Measurements from ENCODE around the gene CMTM5.
A peak's percentile ranks its signal among the peaks of the same experiment; 100 is the strongest.

Gene CMTM5

DNA sequence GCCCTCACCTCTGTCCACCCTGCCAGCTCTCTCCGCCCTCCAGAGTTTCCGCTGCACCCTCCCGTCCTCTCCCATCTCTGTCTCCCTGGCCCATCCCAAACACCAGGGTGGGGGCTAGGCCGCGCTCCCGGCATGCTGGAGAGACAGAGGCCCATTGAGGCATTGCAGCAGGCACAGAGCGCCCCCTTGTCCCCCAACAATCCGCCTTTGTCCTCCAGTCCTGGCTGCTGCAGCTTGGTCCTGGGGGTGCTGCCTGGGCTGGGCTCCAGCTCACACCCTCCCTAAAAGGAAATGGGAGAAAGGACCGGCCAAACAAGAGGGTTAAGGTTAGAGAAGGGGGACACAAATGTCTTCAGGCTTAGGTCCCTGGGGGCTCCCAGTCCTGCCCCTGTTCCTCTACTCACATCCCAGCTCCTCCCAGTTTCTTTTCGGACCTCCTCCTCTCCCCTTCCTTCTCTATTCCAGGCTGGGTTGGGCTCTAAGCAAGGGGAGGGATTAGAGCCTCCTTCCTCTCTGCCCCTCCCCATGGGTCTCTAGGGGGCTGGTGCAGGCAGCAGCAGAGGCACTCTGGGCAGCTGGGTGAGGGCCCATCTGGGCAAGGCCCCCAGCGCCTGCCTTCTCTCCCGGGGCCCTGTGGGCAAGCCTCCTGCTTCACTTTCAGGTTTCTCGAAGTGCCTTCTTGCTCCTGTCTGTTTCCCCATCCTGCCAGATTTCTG, at the start of gene CMTM5:
Gene CMTM5 (plus strand): TSS at position 565 of the 716 bp plus-strand sequence. CDS start 206 bp downstream, outside the sequence.
- no peak for DNase-seq (ENCODE audit: low read depth)

DNA sequence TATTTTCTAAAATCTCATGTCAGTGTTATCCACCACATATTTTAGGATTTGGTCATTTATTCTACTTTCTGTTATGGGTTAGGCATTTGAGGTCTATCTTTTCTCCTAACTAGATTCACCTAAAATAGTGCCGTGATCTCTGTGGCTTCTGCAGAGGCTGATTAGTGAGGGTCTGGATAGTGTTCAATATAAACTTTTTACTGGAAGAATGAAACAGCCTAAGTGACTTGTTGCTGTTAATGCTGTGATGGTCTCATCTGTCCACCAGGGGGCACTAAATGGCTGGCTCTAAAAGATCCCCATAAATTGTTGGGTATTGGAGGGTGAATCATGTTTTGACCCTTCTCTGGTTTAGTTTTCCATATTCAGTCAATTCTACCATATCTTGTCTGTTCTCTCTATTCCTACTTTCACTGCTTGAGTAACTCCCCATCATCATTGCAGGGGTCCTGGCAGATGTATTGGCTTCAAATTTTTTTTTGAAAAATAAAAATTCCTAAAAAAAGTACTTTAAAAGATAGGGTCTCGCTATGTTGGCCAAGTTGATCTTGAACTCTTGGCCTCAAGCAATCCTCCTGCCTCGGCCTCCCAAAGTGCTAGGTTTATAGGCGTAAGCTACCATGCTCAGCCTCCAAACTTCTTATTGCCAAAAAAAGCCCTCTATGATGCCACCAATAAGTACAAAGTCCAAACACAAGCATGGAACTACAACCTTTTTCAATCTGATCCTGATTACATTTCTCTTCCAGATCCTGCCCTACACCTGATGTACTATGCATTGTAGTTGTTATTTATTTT, 48.7 kb upstream of the CMTM5 start:
- peak; percentile 59 for DNase-seq (ENCODE audit: low read depth)

GRCh38 chr14:23335623-23336022, 41.2 kb upstream of the CMTM5 start:
- no peak for DNase-seq (ENCODE audit: low read depth)

GRCh38 chr14:23339506-23340268, 37.2 kb upstream of the CMTM5 start:
- no peak for DNase-seq (ENCODE audit: low read depth)

DNA sequence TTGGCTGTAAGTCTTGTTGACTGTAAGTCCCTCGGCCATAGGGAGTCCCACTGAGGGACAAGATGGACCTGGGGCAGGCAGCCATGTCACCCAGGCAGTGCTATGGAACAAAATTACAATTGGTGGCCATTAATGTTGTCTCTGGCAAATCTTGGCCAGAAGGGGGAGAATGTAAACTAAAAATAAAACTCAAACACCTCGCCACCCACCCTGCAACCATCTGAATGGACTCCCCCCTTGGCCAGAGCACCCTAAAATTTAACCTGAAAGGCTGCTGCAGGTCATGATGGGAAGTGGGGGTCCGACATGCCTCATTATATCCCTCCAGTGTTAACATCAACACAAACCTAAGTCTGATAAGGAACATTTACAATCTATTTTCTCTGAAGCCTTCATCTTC, 32.4 kb upstream of the CMTM5 start:
- DNase-seq (ENCODE audit: low read depth), result no peak

DNA sequence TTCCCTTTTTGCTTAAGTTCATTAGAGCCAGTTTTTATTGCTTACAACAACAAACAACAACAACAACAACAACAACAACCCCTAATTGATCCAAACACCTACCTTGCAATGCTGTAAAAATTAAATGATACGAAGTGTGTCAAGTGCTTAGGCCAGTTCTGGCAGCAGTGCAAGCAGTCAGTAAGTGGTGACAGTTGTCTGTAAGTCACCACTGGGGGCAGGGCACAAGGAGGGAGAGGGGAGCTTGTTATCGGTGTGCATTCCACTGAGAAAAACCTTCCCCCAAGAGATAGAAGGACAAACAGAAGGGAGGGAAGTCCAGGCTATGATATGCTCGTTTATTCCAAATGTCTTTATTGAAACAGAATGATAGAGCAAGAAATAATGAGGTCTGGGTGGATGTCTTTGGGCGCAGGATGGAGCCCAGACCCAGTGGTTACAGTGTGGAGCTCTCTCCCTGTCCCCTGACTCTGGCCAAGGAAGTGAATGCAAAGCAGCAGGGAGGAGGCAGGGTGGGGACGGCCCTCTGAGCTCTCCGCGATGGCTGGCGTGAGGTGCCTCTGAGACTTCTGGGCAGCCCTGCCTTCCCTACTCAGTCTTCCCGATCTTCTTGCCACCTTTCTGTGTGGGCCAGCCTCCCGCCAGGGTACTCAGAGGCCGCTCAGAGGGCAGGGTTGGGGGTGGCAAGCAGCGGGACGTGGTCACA, 30.7 kb upstream of the CMTM5 start:
- no peak for DNase-seq (ENCODE audit: low read depth)

DNA sequence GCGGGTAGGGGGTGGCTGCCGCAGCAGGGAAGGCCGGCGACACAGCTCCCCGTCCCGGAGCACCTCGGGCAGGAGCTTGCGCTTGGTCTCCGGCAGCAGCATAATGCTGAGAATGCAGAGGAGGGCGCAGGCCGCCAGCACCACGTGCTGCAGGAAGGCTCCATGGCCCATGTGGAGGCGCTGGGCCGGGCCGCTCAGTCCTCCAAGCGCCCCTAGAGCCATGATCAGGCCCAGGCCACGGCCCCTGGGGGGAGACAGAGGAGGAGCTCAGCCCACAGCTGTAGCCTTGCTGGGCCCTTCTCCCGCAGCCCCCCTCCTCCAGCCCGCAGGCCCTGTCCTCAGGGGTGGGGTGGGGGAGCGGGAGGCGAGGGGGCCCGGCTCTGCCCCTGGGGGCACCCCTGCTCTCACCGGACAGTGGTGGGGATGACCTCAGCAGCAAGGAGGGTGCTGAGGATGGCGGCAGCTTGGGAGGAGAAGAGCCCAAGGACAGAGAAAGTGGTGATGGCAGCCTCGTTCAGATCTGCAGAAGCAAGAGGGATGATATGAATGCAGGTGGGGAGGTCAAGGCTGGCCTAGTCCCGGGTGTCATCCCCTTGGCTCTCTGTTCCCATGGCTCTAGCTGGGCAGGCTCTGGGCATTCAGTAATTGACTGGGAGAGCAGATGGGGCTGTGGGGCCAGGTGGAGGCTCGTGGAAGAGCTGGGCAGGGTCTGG, 30.0 kb upstream of the CMTM5 start:
- no peak for DNase-seq (ENCODE audit: low read depth)

GRCh38 chr14:23347406-23348296, 29.2 kb upstream of the CMTM5 start:
- no peak for DNase-seq (ENCODE audit: low read depth)

DNA sequence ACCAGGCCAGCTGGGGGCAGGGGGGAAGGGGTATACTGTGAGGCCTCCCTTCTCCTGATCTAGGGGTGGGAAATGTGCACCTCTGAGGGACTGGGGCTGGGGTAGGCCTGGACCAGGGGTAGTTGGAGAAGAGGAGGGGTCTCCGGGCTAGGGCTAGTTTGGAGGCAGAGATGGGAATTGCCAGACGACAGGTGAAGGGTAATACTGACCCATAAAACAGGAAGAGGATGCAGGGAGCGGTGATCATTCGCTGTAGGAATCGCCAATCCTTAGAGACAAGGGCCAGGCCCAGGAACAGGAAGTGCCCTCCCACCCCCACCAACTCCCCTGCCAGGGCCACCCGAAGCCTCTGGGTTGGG, 28.6 kb upstream of the CMTM5 start:
- DNase-seq (ENCODE audit: low read depth), result no peak

GRCh38 chr14:23349156-23349845, 27.5 kb upstream of the CMTM5 start:
- no peak for DNase-seq (ENCODE audit: low read depth)

DNA sequence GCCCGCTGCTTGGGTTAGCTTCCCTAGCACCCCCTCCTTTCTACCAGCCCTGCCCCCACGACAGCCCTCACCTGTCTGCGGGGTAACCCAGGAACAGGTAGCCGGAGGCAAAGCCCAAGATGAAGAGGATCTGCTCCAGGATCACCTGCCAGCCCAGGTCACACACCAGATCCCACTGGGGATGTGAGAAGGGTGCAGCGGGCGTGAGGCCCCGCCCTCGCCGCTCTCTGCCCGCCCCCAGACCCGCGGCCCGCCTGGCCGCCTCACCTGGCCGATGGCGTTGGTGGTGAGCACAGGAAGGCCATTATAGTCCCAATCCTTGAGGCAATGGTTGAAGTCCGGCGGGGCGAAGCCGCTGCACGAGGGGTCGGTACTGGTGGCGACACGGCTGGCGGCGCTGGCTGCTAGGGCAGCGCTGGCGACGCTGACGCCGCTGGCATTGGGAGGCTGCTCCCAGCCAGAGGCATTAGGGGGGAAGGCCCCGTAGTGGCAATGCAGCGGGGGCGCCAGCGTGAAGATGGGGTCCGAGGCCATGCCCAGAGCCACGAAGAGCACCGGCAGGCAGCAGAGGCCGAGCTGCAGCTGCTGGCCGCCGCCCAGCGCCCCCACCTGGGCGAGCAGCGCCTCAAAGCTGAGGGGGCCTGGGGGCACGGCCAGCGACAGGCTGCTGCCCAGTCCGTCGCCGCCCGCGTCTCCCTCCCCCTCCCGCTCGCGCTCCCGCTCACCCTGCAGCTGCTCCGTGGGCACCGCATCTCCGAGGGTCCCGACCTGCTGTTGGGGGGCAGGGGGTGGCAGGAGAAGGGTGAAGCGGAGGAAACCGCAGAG, 25.0 kb upstream of the CMTM5 start:
- DNase-seq (ENCODE audit: low read depth), result no peak

- DNase-seq (ENCODE audit: low read depth), result peak; percentile 48
These were observed 24.1 kb upstream of the CMTM5 start, which contains the start of gene SLC22A17 for GRCh38 chr14:23352506-23353432. SLC22A17 (minus strand) TSS chr14:23352887.

- DNase-seq (ENCODE audit: low read depth), result no peak
These were observed 23.4 kb upstream of the CMTM5 start for GRCh38 chr14:23353433-23353780.

DNA sequence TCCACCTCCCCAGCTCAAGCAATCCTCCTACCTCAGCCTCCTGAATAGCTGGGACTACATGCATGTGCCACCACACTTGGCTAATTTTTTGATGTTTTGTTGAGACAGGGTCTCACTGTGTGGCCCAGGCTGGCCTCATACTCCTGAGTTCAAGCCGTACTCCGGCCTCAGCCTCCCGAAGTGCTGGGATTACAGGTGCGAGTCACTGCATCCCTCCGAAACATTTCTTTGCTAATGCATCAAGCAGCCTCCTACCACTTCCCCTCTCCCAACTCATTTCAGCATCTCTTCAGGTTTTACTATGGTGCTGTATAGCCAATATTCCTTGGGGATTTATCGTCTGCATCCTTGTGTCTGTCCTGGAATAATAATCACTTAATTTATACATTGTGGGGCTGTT, 21.9 kb upstream of the CMTM5 start:
- DNase-seq (ENCODE audit: low read depth), result no peak

- DNase-seq (ENCODE audit: low read depth), result no peak
These were observed 20.9 kb upstream of the CMTM5 start for GRCh38 chr14:23355871-23356435.

GRCh38 chr14:23356662-23357061, 20.2 kb upstream of the CMTM5 start:
- no peak for DNase-seq (ENCODE audit: low read depth)

- DNase-seq (ENCODE audit: low read depth), result no peak
These were observed 19.6 kb upstream of the CMTM5 start for GRCh38 chr14:23357261-23357660.

- DNase-seq (ENCODE audit: low read depth), result no peak
These were observed 18.8 kb upstream of the CMTM5 start for GRCh38 chr14:23358042-23358441.

All from stimulated activated CD4-positive, alpha-beta T cell treated with anti-CD3 and anti-CD28 coated beads, Interleukin-2, amount 100 ng/mL, for 4 hours (primary cell).